K562 (cell line): ENCODE measurements around the gene CENPH. TPM values are rescaled to one million over a fixed set of nuclear protein-coding genes. Genes with fewer than 3 reads are reported as not detected.

Experiments used
- GTF2A2 ChIP-seq: IDR thresholded peaks from 2 replicates; pipeline ENCODE4 v1.6.1; 2016; ENCODE audit warnings: mild to moderate bottlenecking, missing genetic modification characterization, missing compliant biosample characterization
- KDM5B ChIP-seq: fragments of 200-600 bp; sonication (generic); IDR thresholded peaks from 2 replicates; pipeline ENCODE4 v1.6.1; 2012; ENCODE audit warnings: low read depth, mild to moderate bottlenecking, moderate library complexity, low read length, control low read depth, inconsistent platforms; ENCODE audit not compliant: insufficient replicate concordance
- MECOM ChIP-seq: fragments of 250-450 bp; sonication (Bioruptor Pico); IDR thresholded peaks from 2 replicates; pipeline ENCODE4 v1.8.0; 2022; ENCODE audit warnings: inconsistent platforms
- POLR3A ChIP-seq: IDR thresholded peaks from 2 replicates; pipeline ENCODE4 v1.6.1; 2011; ENCODE audit warnings: borderline replicate concordance, mild to moderate bottlenecking, moderate library complexity; ENCODE audit not compliant: insufficient read length, insufficient read depth; ENCODE audit errors: extremely low read depth
- RBM17 ChIP-seq: fragments of 200-400 bp; formaldehyde crosslinking; IDR thresholded peaks from 2 replicates; pipeline ENCODE4 v1.6.1; 2017; ENCODE audit warnings: low read depth, mild to moderate bottlenecking, low read length, borderline replicate concordance
- YY1 ChIP-seq, 3 experiments: IDR thresholded peaks; 2 replicates each; pipeline ENCODE4 v1.6.1; 2011; ENCODE audit warnings: low read length in 2 of 3, mild to moderate bottlenecking in 2 of 3, moderate library complexity in 2 of 3, borderline replicate concordance in 1 of 3, control low read depth in 1 of 3, low read depth in 1 of 3; ENCODE audit not compliant: insufficient read depth in 3 of 3, insufficient replicate concordance in 2 of 3, control insufficient read depth in 1 of 3, insufficient read length in 1 of 3; ENCODE audit errors: extremely low read depth in 1 of 3
- ZBTB11 ChIP-seq, 3 experiments: fragments of 200-800 bp in 1 of 3; fragments of 250-450 bp in 1 of 3; fragments of 450-650 bp in 1 of 3; sonication (Bioruptor Pico) in 1 of 3; sonication (Bioruptor generic) in 1 of 3; formaldehyde crosslinking in 1 of 3; IDR thresholded peaks; 2 replicates each; pipeline versions ENCODE4 v1.6.1 to v1.8.0; 2016 to 2022; ENCODE audit warnings: mild to moderate bottlenecking in 2 of 3, missing genetic modification characterization in 2 of 3, missing compliant biosample characterization in 1 of 3, moderate library complexity in 1 of 3
- ZEB2 ChIP-seq: fragments of 450-650 bp; IDR thresholded peaks from 2 replicates; pipeline ENCODE4 v1.6.1; 2016
- ZNF436 ChIP-seq: fragments of 250-450, 450-650 bp; sonication (Bioruptor Pico); formaldehyde crosslinking; IDR thresholded peaks from 2 replicates; pipeline ENCODE4 v1.7.0; 2020; ENCODE audit warnings: mild to moderate bottlenecking
- polyA plus RNA-seq, 8 experiments: library from polyadenylated mRNA; depleted of rRNA in 4 of 8; stranded (reverse) in 5 of 8; unstranded in 3 of 8; fragments of >200 nt; fragmentation: Nextera tagmentation in 2 of 8; fragmentation: Illumina TruSeq in 1 of 8; extraction: Ambion mirVana in 2 of 8; extraction: Trizol in 1 of 8; gene quantifications; 2 replicates each; pipeline versions ENCODE4 v1.2.1 to v1.2.3, GENCODE V29; 2011 to 2014; ENCODE audit warnings: inconsistent platforms in 1 of 8, missing spikeins in 1 of 8
- total RNA-seq, 7 experiments: library from RNA; depleted of rRNA in 6 of 7; stranded (reverse); fragments of >200 nt in 6 of 7; fragmentation: Illumina TruSeq in 2 of 7; extraction: Trizol in 2 of 7; gene quantifications; 2 replicates each; pipeline versions ENCODE4 v1.2.1 to v1.2.3, GENCODE V29; 2011 to 2021; ENCODE audit warnings: low replicate concordance in 1 of 7
- TF ChIP-seq, protein P1 (sequence below), 2 experiments: fragments of 450-650 bp in 1 of 2; sonication (generic) in 1 of 2; formaldehyde crosslinking in 1 of 2; IDR thresholded peaks; 2 replicates each; pipeline versions ENCODE4 v1.7.1 to v1.9.0; 2016 to 2022; ENCODE audit warnings: inconsistent platforms in 1 of 2, mild to moderate bottlenecking in 1 of 2, missing genetic modification reagents in 1 of 2

Gene CENPH
- total and polyA plus RNA-seq, 9 of the 15 experiments (the other 6 are each of a cell fraction or from before 2014, with no cell fraction given) = 10.5 to 124 (median 74.9) TPM

DNA sequence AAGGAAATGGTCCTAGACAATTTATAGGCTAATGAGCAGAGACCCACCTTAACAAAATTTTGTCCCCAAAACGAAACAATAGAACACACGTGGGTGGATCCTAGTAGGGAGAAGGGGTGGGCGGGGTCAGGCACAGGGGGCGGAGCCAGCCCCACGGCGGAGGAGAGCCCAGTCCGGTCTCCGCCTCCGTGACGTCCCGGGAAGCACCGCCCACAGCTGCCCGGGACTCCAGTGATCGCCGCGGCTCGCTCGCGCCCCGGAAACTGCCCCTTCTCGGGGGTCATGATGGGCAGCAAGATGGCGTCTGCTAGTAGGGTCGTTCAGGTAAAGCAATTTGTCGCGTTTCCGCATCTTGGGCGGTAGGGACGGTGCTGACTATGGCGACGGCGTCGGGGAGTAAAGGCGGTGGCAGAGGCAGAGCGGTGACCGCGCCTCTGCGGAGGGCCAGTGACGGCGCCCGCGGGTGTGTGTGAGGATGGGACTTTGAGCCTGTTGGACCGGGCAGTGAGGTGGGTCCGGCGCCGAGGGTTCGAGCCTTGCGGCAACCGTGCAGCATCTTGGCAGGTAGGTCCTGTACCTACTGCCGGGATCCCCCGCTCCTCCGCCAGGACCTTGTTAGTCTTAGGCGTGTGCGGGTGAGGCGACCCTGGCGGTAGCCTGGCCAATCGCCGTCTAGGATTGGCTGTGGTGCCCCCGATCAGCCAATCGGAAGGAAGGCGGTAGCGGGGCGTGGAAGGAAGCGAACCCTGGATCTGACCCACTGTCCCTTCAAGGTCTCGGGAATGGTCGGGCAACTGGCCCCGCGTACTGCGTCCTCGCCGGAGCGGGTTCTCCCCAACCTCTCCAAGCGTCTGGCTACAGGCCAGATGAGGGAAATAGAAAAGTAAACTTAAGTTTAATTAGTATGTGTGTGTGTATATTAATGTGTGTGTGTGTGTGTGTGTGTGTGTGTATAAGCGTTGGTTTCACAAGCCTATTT is 28.5 kb downstream of the CENPH start (continued):
- TF ChIP-seq, protein P1, sequence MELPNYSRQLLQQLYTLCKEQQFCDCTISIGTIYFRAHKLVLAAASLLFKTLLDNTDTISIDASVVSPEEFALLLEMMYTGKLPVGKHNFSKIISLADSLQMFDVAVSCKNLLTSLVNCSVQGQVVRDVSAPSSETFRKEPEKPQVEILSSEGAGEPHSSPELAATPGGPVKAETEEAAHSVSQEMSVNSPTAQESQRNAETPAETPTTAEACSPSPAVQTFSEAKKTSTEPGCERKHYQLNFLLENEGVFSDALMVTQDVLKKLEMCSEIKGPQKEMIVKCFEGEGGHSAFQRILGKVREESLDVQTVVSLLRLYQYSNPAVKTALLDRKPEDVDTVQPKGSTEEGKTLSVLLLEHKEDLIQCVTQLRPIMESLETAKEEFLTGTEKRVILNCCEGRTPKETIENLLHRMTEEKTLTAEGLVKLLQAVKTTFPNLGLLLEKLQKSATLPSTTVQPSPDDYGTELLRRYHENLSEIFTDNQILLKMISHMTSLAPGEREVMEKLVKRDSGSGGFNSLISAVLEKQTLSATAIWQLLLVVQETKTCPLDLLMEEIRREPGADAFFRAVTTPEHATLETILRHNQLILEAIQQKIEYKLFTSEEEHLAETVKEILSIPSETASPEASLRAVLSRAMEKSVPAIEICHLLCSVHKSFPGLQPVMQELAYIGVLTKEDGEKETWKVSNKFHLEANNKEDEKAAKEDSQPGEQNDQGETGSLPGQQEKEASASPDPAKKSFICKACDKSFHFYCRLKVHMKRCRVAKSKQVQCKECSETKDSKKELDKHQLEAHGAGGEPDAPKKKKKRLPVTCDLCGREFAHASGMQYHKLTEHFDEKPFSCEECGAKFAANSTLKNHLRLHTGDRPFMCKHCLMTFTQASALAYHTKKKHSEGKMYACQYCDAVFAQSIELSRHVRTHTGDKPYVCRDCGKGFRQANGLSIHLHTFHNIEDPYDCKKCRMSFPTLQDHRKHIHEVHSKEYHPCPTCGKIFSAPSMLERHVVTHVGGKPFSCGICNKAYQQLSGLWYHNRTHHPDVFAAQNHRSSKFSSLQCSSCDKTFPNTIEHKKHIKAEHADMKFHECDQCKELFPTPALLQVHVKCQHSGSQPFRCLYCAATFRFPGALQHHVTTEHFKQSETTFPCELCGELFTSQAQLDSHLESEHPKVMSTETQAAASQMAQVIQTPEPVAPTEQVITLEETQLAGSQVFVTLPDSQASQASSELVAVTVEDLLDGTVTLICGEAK (IDR thresholded peaks at IDR 0.05) = peak; percentile 45; the same call in 1 of the 2 replicates
- TF ChIP-seq, protein P1 (CRISPR knock-in tag; IDR thresholded peaks at IDR 0.05) = no peak
- 0 out of 2 replicates have a peak, but pooled peaks have one; percentile 14 for TF ChIP-seq MECOM (CRISPR knock-in tag)
- no peak for TF ChIP-seq ZNF436 (CRISPR knock-in tag)
- peak; percentile 75 for TF ChIP-seq KDM5B
- TF ChIP-seq GTF2A2 = no peak
- TF ChIP-seq ZBTB11 (CRISPR knock-in tag; IDR thresholded peaks at IDR 0.05) = peak in 1 of 3 experiments; percentile 54; a peak in 1 of 6 replicates
- TF ChIP-seq YY1 (IDR thresholded peaks at IDR 0.05; ENCODE audit: borderline replicate concordance in 1 of 3, control insufficient read depth in 1 of 3, extremely low read depth in 1 of 3, insufficient read depth in 3 of 3, insufficient read length in 1 of 3, insufficient replicate concordance in 2 of 3, low read depth in 1 of 3, low read length in 2 of 3) = peak; percentile 61 to 95 (median 87)
- TF ChIP-seq POLR3A = no peak
- peak; percentile 12; the same call in 1 of the 2 replicates for TF ChIP-seq ZEB2
- TF ChIP-seq RBM17 = no peak
